T-helper 2 cell treated with Interferon-gamma antibody and Interleukin-4, amounts not matched to agents 5 μg/mL and 100 μg/mL, for 36 hours (primary cell): ENCODE data around the gene CASP9.
A peak's percentile ranks its signal among the peaks of the same experiment; 100 is the strongest.

ENCODE experiments used
- DNase-seq: peaks from one replicate; pipeline ENCODE4 v3.0.0; 2021; ENCODE audit warnings: low spot score
- H3K27ac Mint-ChIP-seq: one replicate; pipeline ENCODE4 v1.8.0; 2021; ENCODE audit warnings: mild to moderate bottlenecking, mixed read lengths
- H3K27me3 Mint-ChIP-seq: one replicate; pipeline ENCODE4 v1.8.0; 2021; ENCODE audit warnings: low read depth, mixed read lengths
- H3K36me3 Mint-ChIP-seq: one replicate; pipeline ENCODE4 v1.8.0; 2021; ENCODE audit warnings: low read depth, mixed read lengths
- H3K4me1 Mint-ChIP-seq: one replicate; pipeline ENCODE4 v1.8.0; 2021; ENCODE audit warnings: low read depth, mixed read lengths
- H3K4me3 Mint-ChIP-seq: one replicate; pipeline ENCODE4 v1.8.0; 2022; ENCODE audit warnings: mild to moderate bottlenecking, moderate library complexity, mixed read lengths
- H3K9me3 Mint-ChIP-seq: one replicate; pipeline ENCODE4 v1.8.0; 2021; ENCODE audit warnings: mixed read lengths

Gene CASP9

DNA sequence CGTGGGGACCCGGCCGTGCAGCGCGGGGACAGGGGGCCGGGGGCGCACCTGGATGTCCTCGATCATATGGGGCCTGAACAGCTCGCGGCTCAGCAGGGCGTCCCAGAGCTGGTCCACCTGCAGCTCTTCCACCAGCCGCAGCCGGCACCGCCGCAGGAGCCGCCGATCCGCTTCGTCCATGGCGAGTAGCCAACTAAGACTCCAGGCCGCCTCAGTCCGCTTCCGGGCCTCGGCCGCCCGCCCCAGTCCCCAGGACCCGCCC, at the start of gene CASP9:
TSS of gene CASP9 (minus strand) at position 195 of the 262 bp plus-strand sequence. CDS start at position 180, 15 bp downstream.
- no peaks in the 10 kb centered on the region for H3K27me3 Mint-ChIP-seq
- H3K4me1 Mint-ChIP-seq: peaks cover 44% of the 10 kb centered on the region
- H3K36me3 Mint-ChIP-seq: peaks cover 7% of the 10 kb centered on the region
- peak within 1 kb of the TSS; percentile 87 for H3K4me3 Mint-ChIP-seq
- H3K27ac Mint-ChIP-seq: peak within 1 kb of the TSS; percentile 100
- H3K9me3 Mint-ChIP-seq: no peaks in the 10 kb centered on the region
- no peak for DNase-seq

DNA sequence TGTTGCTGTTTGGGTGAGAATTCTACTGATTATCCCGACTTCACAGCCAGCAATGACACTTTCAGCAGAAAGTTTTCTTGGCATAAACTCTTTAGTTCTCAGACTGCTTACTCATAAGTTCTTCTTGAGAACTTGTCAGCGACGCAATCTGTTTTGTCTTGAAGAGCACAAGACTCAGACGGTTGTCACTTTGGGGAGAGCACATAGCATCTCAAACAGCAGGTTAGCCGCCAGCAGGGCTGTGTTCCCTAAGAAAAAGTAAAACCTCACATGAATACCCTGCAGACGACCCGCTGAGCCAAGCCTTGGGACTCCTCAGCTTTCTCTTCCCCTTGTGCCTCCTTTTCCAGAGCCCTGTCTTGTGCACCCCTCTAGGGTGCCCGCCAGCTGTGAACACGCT, 49.5 kb upstream of the CASP9 start:
- no peaks in the 10 kb centered on the region for H3K9me3 Mint-ChIP-seq
- DNase-seq: no peak
- no peak overlapping the region for H3K27ac Mint-ChIP-seq

DNA sequence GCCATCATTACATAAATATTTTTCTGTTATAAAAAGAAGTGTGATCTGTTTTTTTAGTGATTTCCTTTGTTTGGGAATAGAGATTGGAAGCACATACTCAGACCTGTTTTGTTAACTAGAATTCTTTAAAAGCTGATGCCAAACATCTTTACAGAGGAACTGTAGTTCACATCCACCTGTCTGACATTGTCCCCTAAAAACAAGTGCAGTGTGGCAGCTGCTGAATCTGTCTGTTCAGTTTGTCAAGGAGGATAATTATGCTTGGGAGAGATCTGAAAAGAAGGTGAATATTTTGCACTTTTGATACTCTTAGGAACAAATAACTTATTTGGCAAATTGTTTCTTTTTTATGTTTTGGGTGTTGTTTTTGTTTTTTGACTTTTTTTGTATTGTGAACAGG, 47.3 kb upstream of the CASP9 start:
- Mint-ChIP-seq H3K4me3 (no peak overlapping the region), H3K27me3 (no peaks in the 10 kb centered on the region), H3K36me3 (peaks cover 30% of the 10 kb centered on the region), H3K9me3 (no peaks in the 10 kb centered on the region), H3K4me1 (peaks cover 1% of the 10 kb centered on the region), H3K27ac (no peak overlapping the region)
- DNase-seq: no peak

More for the DNA sequence above, 49.5 kb upstream of the CASP9 start:
- Mint-ChIP-seq H3K27me3 (no peaks in the 10 kb centered on the region), H3K36me3 (peaks cover 34% of the 10 kb centered on the region), H3K4me3 (no peak overlapping the region), H3K4me1 (peaks cover 15% of the 10 kb centered on the region)

- Mint-ChIP-seq H3K4me1 (peaks cover 1% of the 10 kb centered on the region), H3K9me3 (no peaks in the 10 kb centered on the region), H3K27me3 (no peaks in the 10 kb centered on the region), H3K36me3 (peaks cover 34% of the 10 kb centered on the region), H3K27ac (no peak overlapping the region), H3K4me3 (no peak overlapping the region)
- no peak for DNase-seq
These were observed 46.8 kb upstream of the CASP9 start for GRCh38 chr1:15570861-15571260.

DNA sequence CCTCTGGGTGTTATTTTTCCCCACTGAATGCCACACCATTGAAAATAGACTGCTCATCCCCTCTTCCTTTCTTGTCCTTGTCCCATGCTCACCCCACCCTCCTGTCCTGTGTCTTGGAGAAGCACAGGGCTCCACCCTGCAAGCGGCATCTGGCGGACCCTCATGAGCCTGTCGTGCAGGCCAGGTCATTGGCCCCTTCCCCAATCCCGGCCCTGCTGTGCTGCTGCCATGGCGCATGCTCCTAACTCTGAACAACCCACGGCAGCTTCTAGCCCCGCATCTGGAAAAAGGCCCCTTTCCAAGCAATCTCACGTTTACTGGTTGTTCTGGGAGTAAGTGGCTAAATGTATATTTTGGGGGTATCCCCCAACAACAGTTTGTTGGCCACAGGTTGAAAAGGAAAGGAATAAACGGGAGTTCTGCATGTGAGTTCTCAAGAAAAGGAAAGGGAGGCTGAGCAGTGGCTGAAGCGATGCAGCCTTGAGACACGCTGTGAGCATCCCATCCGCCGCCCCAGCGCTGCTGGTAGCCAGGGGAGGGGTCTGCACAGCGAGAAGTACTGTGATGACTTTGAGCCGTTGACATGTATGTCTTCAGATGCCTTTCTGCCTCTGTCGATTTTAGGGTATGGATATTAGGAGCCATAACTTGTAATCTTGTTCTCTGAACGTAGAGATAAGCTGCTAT, 44.5 kb upstream of the CASP9 start:
- Mint-ChIP-seq H3K9me3 (no peaks in the 10 kb centered on the region), H3K4me1 (peaks cover 1% of the 10 kb centered on the region), H3K27me3 (no peaks in the 10 kb centered on the region), H3K4me3 (no peak overlapping the region), H3K27ac (no peak overlapping the region), H3K36me3 (peaks cover 43% of the 10 kb centered on the region)
- no peak for DNase-seq

GRCh38 chr1:15559189-15559810, 35.3 kb upstream of the CASP9 start:
- H3K4me1 Mint-ChIP-seq: no peaks in the 10 kb centered on the region
- H3K27ac Mint-ChIP-seq: no peak overlapping the region
- no peak overlapping the region for H3K4me3 Mint-ChIP-seq
- H3K36me3 Mint-ChIP-seq: peaks cover 27% of the 10 kb centered on the region
- no peaks in the 10 kb centered on the region for H3K27me3 Mint-ChIP-seq
- no peak for DNase-seq
- H3K9me3 Mint-ChIP-seq: no peaks in the 10 kb centered on the region

DNA sequence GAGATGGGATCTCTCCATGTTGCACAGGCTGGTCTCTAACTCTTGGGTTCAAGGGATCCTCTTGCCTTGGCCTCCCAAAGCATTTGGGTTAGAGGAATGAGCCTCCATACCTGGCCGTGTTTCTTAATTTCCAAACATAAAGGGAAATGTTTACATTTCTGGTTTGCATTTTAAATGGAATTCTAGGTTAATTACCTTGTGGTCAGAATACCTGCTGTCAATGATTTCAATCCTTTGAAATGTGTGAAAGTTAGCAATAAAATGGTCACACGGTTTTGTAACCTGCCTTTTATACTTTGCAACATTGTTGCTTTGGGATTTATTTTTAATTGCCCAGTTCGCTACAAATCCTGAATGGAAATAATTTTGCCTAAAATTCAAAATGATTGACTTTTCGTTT, 34.5 kb upstream of the CASP9 start:
- no peak overlapping the region for H3K4me3 Mint-ChIP-seq
- no peaks in the 10 kb centered on the region for H3K9me3 Mint-ChIP-seq
- no peaks in the 10 kb centered on the region for H3K4me1 Mint-ChIP-seq
- peaks cover 21% of the 10 kb centered on the region for H3K36me3 Mint-ChIP-seq
- no peak for DNase-seq
- H3K27ac Mint-ChIP-seq: no peak overlapping the region
- H3K27me3 Mint-ChIP-seq: no peaks in the 10 kb centered on the region

DNA sequence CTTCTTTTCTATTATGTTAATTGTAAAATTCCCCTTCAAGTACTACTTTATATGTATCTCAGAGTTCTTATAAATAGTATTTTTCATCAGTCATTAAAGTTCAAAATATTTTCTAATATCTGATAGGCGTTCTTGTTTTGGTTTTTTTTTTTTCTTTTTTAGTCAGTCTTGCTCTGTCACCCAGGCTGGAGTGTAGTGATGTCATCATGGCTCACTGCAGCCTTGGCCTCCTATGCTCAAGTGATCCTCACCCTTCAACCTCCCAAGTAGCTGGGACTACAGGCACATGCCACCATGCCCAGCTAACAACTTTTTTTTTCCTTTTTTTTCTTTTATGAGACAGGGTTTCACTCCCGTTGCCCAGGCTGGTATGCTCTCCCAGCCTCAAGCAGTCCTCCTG, 33.6 kb upstream of the CASP9 start:
- Mint-ChIP-seq H3K4me3 (no peak overlapping the region), H3K36me3 (peaks cover 17% of the 10 kb centered on the region), H3K4me1 (no peaks in the 10 kb centered on the region), H3K9me3 (no peaks in the 10 kb centered on the region), H3K27ac (no peak overlapping the region), H3K27me3 (no peaks in the 10 kb centered on the region)
- DNase-seq: no peak

DNA sequence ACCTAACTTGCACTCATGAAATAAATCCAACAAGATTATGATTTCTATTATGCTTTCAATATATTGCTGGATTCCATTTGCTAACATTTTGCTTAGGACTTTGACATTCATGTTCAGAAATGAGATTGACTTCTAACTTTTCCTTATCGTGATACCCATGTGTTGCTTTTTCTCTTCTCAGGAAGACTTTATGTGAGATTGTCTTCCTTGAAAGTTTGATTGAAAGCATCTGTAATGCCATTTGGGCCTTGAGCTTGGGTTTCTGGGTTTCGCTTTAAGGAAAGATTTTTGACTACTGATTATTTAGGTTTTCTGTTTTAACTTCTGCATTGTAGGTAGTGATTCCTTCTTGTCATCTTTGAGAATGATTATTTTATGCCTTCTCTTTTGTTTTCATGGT, 33.0 kb upstream of the CASP9 start:
- no peak overlapping the region for H3K27ac Mint-ChIP-seq

GRCh38 chr1:15550573-15550972, 26.6 kb upstream of the CASP9 start:
- Mint-ChIP-seq H3K9me3 (no peaks in the 10 kb centered on the region), H3K27ac (no peak overlapping the region), H3K4me1 (peaks cover 1% of the 10 kb centered on the region), H3K4me3 (no peak overlapping the region), H3K27me3 (no peaks in the 10 kb centered on the region), H3K36me3 (peaks cover 21% of the 10 kb centered on the region)
- no peak for DNase-seq

More for the DNA sequence above, 33.0 kb upstream of the CASP9 start:
- DNase-seq: no peak
- Mint-ChIP-seq H3K4me3 (no peak overlapping the region), H3K9me3 (no peaks in the 10 kb centered on the region), H3K27me3 (no peaks in the 10 kb centered on the region), H3K36me3 (peaks cover 13% of the 10 kb centered on the region), H3K4me1 (no peaks in the 10 kb centered on the region)

- Mint-ChIP-seq H3K27me3 (no peaks in the 10 kb centered on the region), H3K36me3 (peaks cover 39% of the 10 kb centered on the region), H3K4me3 (no peak overlapping the region), H3K4me1 (peaks cover 1% of the 10 kb centered on the region), H3K9me3 (no peaks in the 10 kb centered on the region), H3K27ac (no peak overlapping the region)
- no peak for DNase-seq
These were observed 22.6 kb upstream of the CASP9 start for GRCh38 chr1:15546641-15547040.

DNA sequence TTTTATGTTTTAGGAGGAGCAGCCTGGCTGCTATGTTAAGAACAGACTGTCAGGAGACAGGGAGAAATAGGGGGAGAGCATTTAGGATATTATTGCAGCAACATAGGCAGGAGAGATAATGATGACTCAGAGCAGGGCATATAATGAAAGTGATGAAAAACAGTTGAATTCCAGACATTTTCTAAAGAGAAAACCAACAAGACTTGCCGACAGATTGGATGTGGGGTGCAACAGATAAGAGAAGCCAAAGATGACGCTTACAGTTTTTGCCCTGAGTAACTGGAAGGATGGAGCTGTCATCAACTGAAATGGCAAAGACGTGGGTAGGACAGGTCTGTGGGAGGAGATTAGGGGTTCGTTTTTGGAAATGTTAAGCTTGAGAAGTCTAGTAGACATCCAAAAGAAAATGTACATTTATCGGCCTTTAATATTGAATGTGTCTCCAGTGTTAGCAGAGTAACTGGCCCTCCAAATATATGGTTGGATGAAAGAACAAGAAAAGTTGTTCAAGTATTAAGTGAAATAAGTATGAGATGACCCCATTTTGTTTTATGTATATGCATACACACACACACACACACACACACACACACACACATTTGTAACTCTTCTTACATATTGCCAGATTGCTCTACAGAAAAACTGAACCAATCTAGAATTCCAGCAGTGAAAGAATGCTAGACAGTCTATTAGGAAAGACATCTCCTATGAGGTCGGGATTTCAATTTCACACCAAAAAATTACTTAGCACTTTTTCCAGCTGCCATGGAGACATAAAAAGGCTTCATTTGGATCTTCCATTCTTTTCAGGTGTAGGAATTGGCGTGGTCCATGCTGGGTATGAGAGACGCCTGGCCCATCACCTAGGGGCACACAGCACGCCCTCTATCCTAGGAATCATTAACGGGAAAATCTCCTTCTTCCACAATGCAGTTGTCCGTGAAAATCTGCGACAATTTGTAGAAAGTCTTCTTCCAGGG, 19.9 kb upstream of the CASP9 start:
- no peak overlapping the region for H3K27ac Mint-ChIP-seq
- no peak for DNase-seq

DNA sequence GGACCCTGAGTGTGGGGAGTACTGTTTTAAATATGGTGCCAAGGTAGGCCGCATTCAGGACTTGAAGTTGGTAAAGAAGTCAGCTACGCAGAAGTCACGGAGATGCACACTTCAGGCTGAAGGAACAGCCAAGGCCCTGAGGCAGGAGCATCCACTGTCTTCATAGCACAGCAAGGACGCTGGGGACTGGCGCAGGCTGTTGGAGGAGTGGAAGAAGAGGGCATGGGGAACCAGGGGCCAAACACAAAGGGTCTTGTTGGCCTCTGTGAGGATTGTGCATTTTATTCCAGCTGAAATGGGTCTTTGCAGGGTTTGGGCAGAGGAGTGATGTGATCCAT, 19.2 kb upstream of the CASP9 start:
- no peaks in the 10 kb centered on the region for H3K27me3 Mint-ChIP-seq
- no peak overlapping the region for H3K27ac Mint-ChIP-seq
- no peaks in the 10 kb centered on the region for H3K4me1 Mint-ChIP-seq

More for the DNA sequence above, 19.9 kb upstream of the CASP9 start:
- Mint-ChIP-seq H3K9me3 (no peaks in the 10 kb centered on the region), H3K4me3 (no peak overlapping the region), H3K4me1 (no peaks in the 10 kb centered on the region), H3K36me3 (peaks cover 39% of the 10 kb centered on the region), H3K27me3 (no peaks in the 10 kb centered on the region)

More for the DNA sequence above, 19.2 kb upstream of the CASP9 start:
- Mint-ChIP-seq H3K4me3 (no peak overlapping the region), H3K9me3 (no peaks in the 10 kb centered on the region), H3K36me3 (peaks cover 41% of the 10 kb centered on the region)
- DNase-seq: no peak
